H1 (cell line): ENCODE data around the gene ETV1. TPM values are rescaled to one million over a fixed set of nuclear protein-coding genes. Genes with fewer than 3 reads are reported as not detected.

ENCODE experiments used
- BCL11A ChIP-seq, 2 experiments: IDR thresholded peaks; one replicate each; pipeline ENCODE4 v1.6.1; 2011; ENCODE audit warnings: low read depth in 2 of 2, low read length in 2 of 2, mild to moderate bottlenecking in 2 of 2
- CBX5 ChIP-seq: fragments of 300-800, 300-1000 bp; sonication (generic); IDR thresholded peaks from 2 replicates; pipeline ENCODE4 v1.7.1; 2016; ENCODE audit warnings: antibody characterized with exemption, low read length, low read depth
- JUND ChIP-seq: IDR thresholded peaks from 2 replicates; pipeline ENCODE4 v1.6.1; 2011; ENCODE audit warnings: mild to moderate bottlenecking, improper control_type of control experiment, low read length
- polyA plus RNA-seq, 7 experiments: library from polyadenylated mRNA; depleted of rRNA in 3 of 7; stranded (reverse) in 5 of 7; unstranded in 2 of 7; fragments of >200 nt in 5 of 7; fragments of 200-250 nt in 2 of 7; gene quantifications; 1 replicate in 5 of 7; 2 replicates in 1 of 7; 4 replicates in 1 of 7; pipeline versions ENCODE4 v1.2.1 to v1.2.3, GENCODE V29; 2011 to 2013; ENCODE audit warnings: missing spikeins in 2 of 7, mixed read lengths in 2 of 7
- total RNA-seq: library from RNA; stranded (reverse); fragmentation: NEBNext Ultra II Directional; extraction: Animal tissue kit (Norgen Biotek cat#: 25700); gene quantifications from 2 replicates; pipeline ENCODE4 v1.2.1, GENCODE V29; 2021

Gene ETV1
- total and polyA plus RNA-seq, 2 of the 8 experiments (the other 6 are each of a cell fraction or from before 2014, with no cell fraction given), result 58.3 to 91.2 TPM

DNA sequence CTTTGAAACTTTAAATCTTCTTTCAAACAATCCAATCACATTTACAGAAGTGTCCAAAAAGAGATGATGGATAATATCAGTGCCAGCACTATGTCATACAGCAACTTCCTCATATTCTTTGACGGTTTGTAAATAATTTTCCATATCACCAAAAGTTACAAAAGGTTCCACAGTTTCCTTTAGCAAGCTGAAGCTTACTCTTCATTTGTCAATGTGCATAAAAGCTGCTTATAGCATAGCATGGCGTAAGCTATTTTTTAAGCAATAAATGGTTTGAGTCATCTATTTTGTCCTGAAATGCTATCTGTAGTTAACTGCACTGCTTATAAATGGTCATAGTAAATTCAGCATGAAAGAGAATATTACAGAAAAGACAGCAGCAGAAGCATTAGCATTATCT is 95.1 kb downstream of the ETV1 start (continued):
- TF ChIP-seq BCL11A (IDR thresholded peaks at IDR 0.05; ENCODE audit: low read depth in 2 of 2, low read length in 2 of 2) (no peak), CBX5 (no peak), JUND (no peak)
